B cell (primary cell): ENCODE results near the gene TLX1.

ENCODE experiments used
- CTCF ChIP-seq: fragments of 200-600 bp; IDR thresholded peaks from one replicate; pipeline ENCODE4 v1.8.0; 2022; ENCODE audit warnings: antibody characterized with exemption, mild to moderate bottlenecking
- EZH2 ChIP-seq: IDR thresholded peaks from 2 replicates; pipeline ENCODE4 v1.6.1; 2012; ENCODE audit warnings: borderline replicate concordance, low read depth, mild to moderate bottlenecking, moderate library complexity, low read length; ENCODE audit not compliant: insufficient read depth, poor library complexity, severe bottlenecking

GRCh38 chr10:101176577-101176976 lies 45.5 kb downstream of the TLX1 start:
- no peak for TF ChIP-seq CTCF
- TF ChIP-seq EZH2 = no peak
